ENCODE results near the gene SCO2.

Gene SCO2

GRCh38 chr22:50503475-50504145 is 21.8 kb downstream of the SCO2 start:
- no peak for DNase-seq (ENCODE audit: low read depth in 2 of 2, low spot score in 1 of 2)

- DNase-seq (ENCODE audit: low read depth in 2 of 2, low spot score in 1 of 2), result no peak
Measured at GRCh38 chr22:50502628-50503474, 22.5 kb downstream of the SCO2 start.

- DNase-seq (ENCODE audit: low read depth in 2 of 2, low spot score in 1 of 2), result no peak
Measured at GRCh38 chr22:50502096-50502495, 23.3 kb downstream of the SCO2 start.

- no peak for DNase-seq (ENCODE audit: low read depth in 2 of 2, low spot score in 1 of 2)
Measured at GRCh38 chr22:50500452-50500851, 24.9 kb downstream of the SCO2 start.

- DNase-seq (ENCODE audit: low read depth in 2 of 2, low spot score in 1 of 2), result peak in 1 of 2 donors; percentile 52
Measured at GRCh38 chr22:50498322-50498890, 27.0 kb downstream of the SCO2 start.

- no peak for DNase-seq (ENCODE audit: low read depth in 2 of 2, low spot score in 1 of 2)
Measured at GRCh38 chr22:50497093-50497492, 28.3 kb downstream of the SCO2 start.

- no peak for DNase-seq (ENCODE audit: low read depth in 2 of 2, low spot score in 1 of 2)
Measured at GRCh38 chr22:50490531-50491308, 34.7 kb downstream of the SCO2 start.

GRCh38 chr22:50489363-50490243 is 35.8 kb downstream of the SCO2 start:
- no peak for DNase-seq (ENCODE audit: low read depth in 2 of 2, low spot score in 1 of 2)

- no peak for DNase-seq (ENCODE audit: low read depth in 2 of 2, low spot score in 1 of 2)
Measured at GRCh38 chr22:50488886-50489285, 36.5 kb downstream of the SCO2 start.

- no peak for DNase-seq (ENCODE audit: low read depth in 2 of 2, low spot score in 1 of 2)
Measured at GRCh38 chr22:50488006-50488677, 37.3 kb downstream of the SCO2 start.

GRCh38 chr22:50487290-50488005 is 38.0 kb downstream of the SCO2 start:
- no peak for DNase-seq (ENCODE audit: low read depth in 2 of 2, low spot score in 1 of 2)

- DNase-seq (ENCODE audit: low read depth in 2 of 2, low spot score in 1 of 2), result no peak
Measured at GRCh38 chr22:50486561-50487289, 38.7 kb downstream of the SCO2 start, which contains the start of gene MIOX. Gene MIOX (plus strand): TSS chr22:50486859. CDS start chr22:50486898, 39 bp downstream.

GRCh38 chr22:50485221-50486131 is 39.9 kb downstream of the SCO2 start:
- no peak for DNase-seq (ENCODE audit: low read depth in 2 of 2, low spot score in 1 of 2)

GRCh38 chr22:50483977-50484853 is 41.2 kb downstream of the SCO2 start:
- no peak for DNase-seq (ENCODE audit: low read depth in 2 of 2, low spot score in 1 of 2)

GRCh38 chr22:50483556-50483955 is 41.8 kb downstream of the SCO2 start:
- no peak for DNase-seq (ENCODE audit: low read depth in 2 of 2, low spot score in 1 of 2)

GRCh38 chr22:50483106-50483505 is 42.3 kb downstream of the SCO2 start:
- no peak for DNase-seq (ENCODE audit: low read depth in 2 of 2, low spot score in 1 of 2)

Measured in stimulated activated CD8-positive, alpha-beta memory T cell treated with anti-CD3 and anti-CD28 coated beads, Interleukin-4, amount 100 ng/mL, for 1 hour (primary cell).